Gastrocnemius medialis (tissue), 4 donors: ENCODE results near the gene PPFIBP1. TPM values are rescaled to one million over a fixed set of nuclear protein-coding genes. Genes with fewer than 3 reads are reported as not detected.
"Not testable (repeated sequence)": the region's sequence is repeated elsewhere in the genome, so short reads cannot be mapped to it uniquely, and the experiment has no call there.

Experiments used
- ATAC-seq, 2 donors: fragments of 150-250 bp; one replicate each; pipeline ENCODE4 v1.9.1; 2016
- DNase-seq, 2 donors: peaks; one replicate each; pipeline ENCODE4 v3.0.0-alpha.2; 2019
- H3K27ac ChIP-seq, 4 donors: fragments of 200-600 bp; sonication (generic); 1 replicate in 1 of 4; 2 replicates in 3 of 4; pipeline ENCODE4 v1.5.1; 2016 to 2018; ENCODE audit warnings: mild to moderate bottlenecking in 2 of 4, moderate library complexity in 1 of 4
- H3K27me3 ChIP-seq, 3 donors: fragments of 200-600 bp; sonication (generic) in 2 of 3; 1 replicate in 1 of 3; 2 replicates in 2 of 3; pipeline versions ENCODE4 v1.5.1 to v1.6.0; 2016 to 2019; ENCODE audit warnings: mild to moderate bottlenecking in 1 of 3, moderate library complexity in 1 of 3
- H3K36me3 ChIP-seq, 2 donors: fragments of 200-600 bp; sonication (generic) in 1 of 2; one replicate each; pipeline ENCODE4 v1.5.1; 2017 to 2018
- H3K4me1 ChIP-seq, 2 donors: fragments of 200-600 bp; sonication (generic) in 1 of 2; one replicate each; pipeline ENCODE4 v1.5.1; 2016 to 2017; ENCODE audit warnings: mild to moderate bottlenecking in 2 of 2
- H3K4me3 ChIP-seq, 4 donors: fragments of 200-600 bp; sonication (generic) in 3 of 4; 1 replicate in 1 of 4; 2 replicates in 3 of 4; pipeline ENCODE4 v1.5.1; 2016 to 2019; ENCODE audit warnings: mild to moderate bottlenecking in 2 of 4
- H3K9me3 ChIP-seq, 3 donors: fragments of 200-600 bp; sonication (generic) in 2 of 3; 1 replicate in 1 of 3; 2 replicates in 2 of 3; pipeline ENCODE4 v1.5.1; 2016 to 2019
- POLR2A ChIP-seq, 2 donors: fragments of 450-650 bp; IDR thresholded peaks; one replicate each; pipeline ENCODE4 v1.6.1; 2017; ENCODE audit warnings: antibody characterized with exemption in 2 of 2, mild to moderate bottlenecking in 2 of 2, moderate library complexity in 2 of 2
- in situ Hi-C, 4 donors: fragments of 200-750 bp; cut with MboI; loops; one replicate each; pipeline versions ENCODE4 v1.15.0 to v1.8.0; 2017; ENCODE audit warnings: low sequenced_read_pairs in 4 of 4
- intact Hi-C: fragments of 100-400 bp; cut with DNase I; formaldehyde crosslinking; loops from one replicate; pipeline ENCODE4 v1.15.1; 2023; ENCODE audit warnings: low total_unique reads
- total RNA-seq, 4 donors: library from RNA; depleted of rRNA; stranded (reverse); fragments of >200 nt; gene quantifications; one replicate each; pipeline versions ENCODE4 v1.1.0 to v1.2.3, GENCODE V29; 2016
- TF ChIP-seq, protein P1 (sequence below), 5 experiments: fragments of 450-650 bp in 3 of 5; fragments of 200-600 bp in 2 of 5; sonication (generic) in 2 of 5; IDR thresholded peaks in 4 of 5; conservative IDR thresholded peaks in 1 of 5; 1 replicate in 4 of 5; 2 replicates in 1 of 5; pipeline ENCODE4 v1.5.1; 2016 to 2019; ENCODE audit warnings: antibody characterized with exemption in 5 of 5, mild to moderate bottlenecking in 3 of 5, moderate library complexity in 3 of 5

The PPFIBP1 gene
- total RNA-seq, 4 donors from 2014 or later = 18.3 to 33.2 (median 27.4) TPM

DNA sequence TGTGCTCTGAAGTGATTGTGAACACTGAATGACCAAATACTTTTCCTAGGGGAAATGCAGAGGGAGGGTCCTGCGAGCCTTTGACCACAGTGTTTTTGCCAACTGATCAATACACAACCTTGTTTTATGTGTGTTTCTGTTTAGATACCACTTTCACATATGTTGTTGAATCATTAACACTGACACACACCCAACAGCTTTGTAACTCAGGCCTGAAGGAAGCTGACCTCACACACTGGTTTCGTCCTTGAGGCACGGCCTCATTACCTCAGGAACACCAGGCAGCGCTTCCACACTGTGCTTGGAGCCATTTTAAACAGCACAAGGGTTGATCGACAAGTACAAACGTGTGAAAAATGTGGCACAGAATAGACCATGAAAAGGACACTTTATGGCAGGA is 60.0 kb downstream of the PPFIBP1 start:
- Histone ChIP-seq H3K27me3 (no peaks in the 10 kb centered on the region), H3K4me3 (no peak overlapping the region), H3K36me3 (no peaks in the 10 kb centered on the region), H3K9me3 (no peaks in the 10 kb centered on the region), H3K4me1 (peaks cover 32 to 37% of the 10 kb centered on the region in 2 donors), H3K27ac (peak overlapping the region; percentile 8 to 66 (median 45))
- TF ChIP-seq, protein P1, sequence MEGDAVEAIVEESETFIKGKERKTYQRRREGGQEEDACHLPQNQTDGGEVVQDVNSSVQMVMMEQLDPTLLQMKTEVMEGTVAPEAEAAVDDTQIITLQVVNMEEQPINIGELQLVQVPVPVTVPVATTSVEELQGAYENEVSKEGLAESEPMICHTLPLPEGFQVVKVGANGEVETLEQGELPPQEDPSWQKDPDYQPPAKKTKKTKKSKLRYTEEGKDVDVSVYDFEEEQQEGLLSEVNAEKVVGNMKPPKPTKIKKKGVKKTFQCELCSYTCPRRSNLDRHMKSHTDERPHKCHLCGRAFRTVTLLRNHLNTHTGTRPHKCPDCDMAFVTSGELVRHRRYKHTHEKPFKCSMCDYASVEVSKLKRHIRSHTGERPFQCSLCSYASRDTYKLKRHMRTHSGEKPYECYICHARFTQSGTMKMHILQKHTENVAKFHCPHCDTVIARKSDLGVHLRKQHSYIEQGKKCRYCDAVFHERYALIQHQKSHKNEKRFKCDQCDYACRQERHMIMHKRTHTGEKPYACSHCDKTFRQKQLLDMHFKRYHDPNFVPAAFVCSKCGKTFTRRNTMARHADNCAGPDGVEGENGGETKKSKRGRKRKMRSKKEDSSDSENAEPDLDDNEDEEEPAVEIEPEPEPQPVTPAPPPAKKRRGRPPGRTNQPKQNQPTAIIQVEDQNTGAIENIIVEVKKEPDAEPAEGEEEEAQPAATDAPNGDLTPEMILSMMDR (IDR thresholded peaks at IDR 0.05 in 4 of 5, conservative IDR thresholded peaks at IDR 0.05 in 1 of 5) = no peak
- no peak for TF ChIP-seq POLR2A (IDR thresholded peaks at IDR 0.05)
- no peak for ATAC-seq
- no peak for DNase-seq
- in situ Hi-C loops (no loop called here), intact Hi-C loops (no loop called here)

DNA sequence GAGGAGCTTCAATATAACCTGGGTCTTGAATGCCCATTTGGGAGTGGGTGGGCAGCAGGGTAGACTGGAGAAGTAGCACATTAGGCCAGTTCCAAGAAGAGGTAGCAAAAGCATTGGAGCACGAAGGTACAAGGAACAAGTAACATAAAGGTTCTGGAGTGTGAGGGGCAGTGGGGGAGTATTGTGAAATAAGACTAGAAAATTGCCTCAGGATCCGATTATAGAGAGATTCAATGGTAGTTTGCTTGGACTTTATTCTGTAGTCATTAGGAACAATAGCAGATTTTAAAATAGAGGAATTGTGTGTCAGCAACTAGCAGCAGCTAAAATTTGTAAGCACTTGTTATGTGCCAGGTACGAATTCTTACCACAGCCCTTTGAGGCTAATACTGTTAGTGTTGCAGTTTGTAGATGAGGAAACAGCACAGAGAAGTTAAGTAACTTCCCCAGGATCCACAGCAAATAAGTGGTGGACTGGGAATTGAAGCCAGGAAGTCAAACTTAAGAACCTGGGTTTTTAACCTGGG is 61.8 kb downstream of the PPFIBP1 start:
- Histone ChIP-seq H3K36me3 (no peaks in the 10 kb centered on the region), H3K27me3 (no peaks in the 10 kb centered on the region), H3K27ac (peak overlapping the region in 2 of 4 donors; percentile 2 to 21), H3K4me3 (no peak overlapping the region), H3K4me1 (peaks cover 32 to 38% of the 10 kb centered on the region in 2 donors), H3K9me3 (no peaks in the 10 kb centered on the region)
- no peak for ATAC-seq
- no peak for TF ChIP-seq POLR2A (IDR thresholded peaks at IDR 0.05)
- TF ChIP-seq, protein P1 (IDR thresholded peaks at IDR 0.05 in 4 of 5, conservative IDR thresholded peaks at IDR 0.05 in 1 of 5) = no peak
- in situ Hi-C loops (no loop called here), intact Hi-C loops (no loop called here)
- no peak for DNase-seq

DNA sequence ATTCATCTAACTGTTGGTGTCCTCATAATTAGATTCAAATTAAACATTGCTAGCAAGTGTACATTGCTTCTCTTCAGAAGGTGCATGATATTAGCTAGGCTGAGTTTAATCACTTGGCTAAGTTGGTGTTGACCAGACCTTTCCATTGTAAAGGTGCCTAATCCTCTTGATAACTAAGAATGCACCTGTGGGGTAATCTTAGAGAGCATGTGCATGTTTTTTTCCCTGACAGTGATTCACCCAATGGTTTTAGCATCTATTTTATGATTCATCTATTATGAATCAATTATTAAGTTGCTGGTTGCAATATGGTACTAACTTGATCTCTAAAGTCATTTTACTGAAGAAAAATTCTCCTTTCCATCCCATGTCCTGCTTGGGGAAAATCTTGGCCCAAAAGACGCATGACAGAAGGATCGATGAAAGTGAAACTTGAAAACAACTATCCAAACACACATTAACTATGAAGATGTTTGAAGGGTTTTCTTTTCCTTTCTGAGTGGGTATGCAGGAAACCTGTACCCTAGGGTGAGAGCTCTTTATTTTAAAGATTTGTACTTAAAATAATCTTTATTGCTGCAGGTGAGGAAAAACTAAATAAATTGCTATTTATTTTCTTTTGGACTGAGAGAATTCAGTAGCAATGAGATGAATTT is 64.2 kb downstream of the PPFIBP1 start:
- ATAC-seq, H3K36me3 ChIP-seq, DNase-seq, H3K9me3 ChIP-seq, H3K4me3 ChIP-seq, H3K27ac ChIP-seq, H3K27me3 ChIP-seq, in situ Hi-C loops, intact Hi-C loops: not testable (repeated sequence)
- peaks cover 25 to 43% of the 10 kb centered on the region in 2 donors for H3K4me1 ChIP-seq

DNA sequence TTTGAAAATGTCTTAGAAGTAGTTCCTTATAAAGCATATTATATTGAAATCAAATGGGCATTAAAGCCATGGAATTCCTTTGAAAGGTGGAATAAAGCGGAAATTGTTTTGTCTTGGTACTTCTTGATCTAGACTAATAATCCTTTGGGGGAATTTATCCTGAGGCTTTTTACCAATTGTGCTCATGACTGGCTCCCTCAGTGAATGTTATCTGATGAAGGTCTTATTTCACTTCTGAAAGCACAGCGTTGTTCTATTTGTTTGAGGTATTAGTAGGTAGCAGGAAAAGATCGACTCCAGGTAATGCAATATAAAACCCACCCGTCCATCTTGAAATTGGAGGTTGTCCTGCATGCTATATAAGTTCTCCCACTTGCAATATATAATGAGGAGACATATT is 64.8 kb downstream of the PPFIBP1 start:
- no peaks in the 10 kb centered on the region for H3K9me3 ChIP-seq
- ATAC-seq = no peak
- H3K27me3 ChIP-seq = no peaks in the 10 kb centered on the region
- no peak overlapping the region for H3K27ac ChIP-seq
- intact Hi-C loops (no loop called here), in situ Hi-C loops (no loop called here)
- H3K36me3 ChIP-seq = no peaks in the 10 kb centered on the region
- no peak overlapping the region for H3K4me3 ChIP-seq
- no peak for TF ChIP-seq POLR2A (IDR thresholded peaks at IDR 0.05)
- TF ChIP-seq, protein P1 (IDR thresholded peaks at IDR 0.05 in 4 of 5, conservative IDR thresholded peaks at IDR 0.05 in 1 of 5) = no peak
- peaks cover 20 to 37% of the 10 kb centered on the region in 2 donors for H3K4me1 ChIP-seq
- no peak for DNase-seq

DNA sequence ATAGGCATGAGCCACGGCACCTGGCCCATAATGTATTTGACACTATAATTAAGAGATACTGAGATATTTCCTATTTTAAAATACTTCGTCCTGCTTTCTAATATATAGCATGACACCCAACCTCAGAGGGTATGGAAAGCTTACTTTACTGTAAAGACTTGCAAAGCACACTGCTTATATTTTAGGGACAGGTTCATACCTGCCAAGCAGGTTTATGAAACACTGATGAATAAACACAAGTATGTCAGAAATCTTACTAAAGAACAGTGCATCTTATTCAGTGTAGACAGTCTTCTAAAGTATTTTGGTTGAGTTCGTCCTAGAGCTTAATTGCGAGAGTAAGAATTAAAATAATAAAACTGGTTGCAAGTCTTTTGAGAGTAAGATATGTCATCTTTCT is 65.4 kb downstream of the PPFIBP1 start:
- ATAC-seq = no peak
- Histone ChIP-seq H3K36me3 (no peaks in the 10 kb centered on the region), H3K27me3 (no peaks in the 10 kb centered on the region), H3K9me3 (no peaks in the 10 kb centered on the region), H3K27ac (no peak overlapping the region), H3K4me1 (peaks cover 17 to 32% of the 10 kb centered on the region in 2 donors), H3K4me3 (no peak overlapping the region)
- TF ChIP-seq, protein P1 (IDR thresholded peaks at IDR 0.05 in 4 of 5, conservative IDR thresholded peaks at IDR 0.05 in 1 of 5) = no peak
- no peak for TF ChIP-seq POLR2A (IDR thresholded peaks at IDR 0.05)
- in situ Hi-C loops = no loop called here
- DNase-seq = no peak
- intact Hi-C loops = no loop called here

DNA sequence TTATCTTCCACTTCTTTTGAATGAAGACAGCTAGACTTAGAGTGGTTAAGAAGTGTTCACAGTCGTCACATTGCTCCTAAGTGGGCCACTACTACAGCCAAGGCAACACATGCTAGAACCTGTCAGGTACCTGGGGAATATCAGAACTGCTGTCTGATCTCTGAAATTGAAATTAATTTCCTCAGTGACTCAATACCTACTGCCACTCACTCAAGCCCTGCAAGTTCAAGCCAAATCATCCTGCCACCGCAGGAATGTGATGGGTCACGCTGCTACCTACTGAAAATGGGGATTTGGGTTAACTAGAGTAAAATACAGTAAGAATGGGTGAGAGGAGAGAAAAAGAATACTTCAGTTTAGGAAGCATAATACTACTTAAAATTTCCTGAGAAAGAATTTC is 67.7 kb downstream of the PPFIBP1 start:
- DNase-seq, H3K4me3 ChIP-seq, in situ Hi-C loops, H3K9me3 ChIP-seq, H3K27me3 ChIP-seq, ATAC-seq, intact Hi-C loops, H3K27ac ChIP-seq, H3K36me3 ChIP-seq: not testable (repeated sequence)
- H3K4me1 ChIP-seq = peaks cover 13 to 14% of the 10 kb centered on the region in 2 donors
